Naive thymus-derived CD8-positive, alpha-beta T cell (primary cell): ENCODE results near the gene AMH. TPM values are rescaled to one million over a fixed set of nuclear protein-coding genes. Genes with fewer than 3 reads are reported as not detected.
A peak's percentile ranks its signal among the peaks of the same experiment; 100 is the strongest.

Experiments
- ATAC-seq, 2 donors: fragments of 150-1000 bp; cut with Tn5 transposase in 1 of 2; sonication (Bioruptor Pico), chemical (Tn5 transposase) in 1 of 2; 1 replicate in 1 of 2; 2 replicates in 1 of 2; pipeline ENCODE4 v1.10.0; 2021; ENCODE audit warnings: mild to moderate bottlenecking in 2 of 2, moderate library complexity in 2 of 2
- POLR2A ChIA-PET: fragments of 350-600 bp; sonication (Branson Sonifier 250); formaldehyde crosslinking; loops from one replicate; lab custom pipeline; 2021; ENCODE audit warnings: antibody characterized with exemption; lab: Charles Lee
- DNase-seq, 10 donors: peaks; one replicate each; pipeline versions ENCODE4 v3.0.0 to v3.0.0-alpha.2; 2020 to 2022
- H3K27ac Mint-ChIP-seq, 10 donors: one replicate each; pipeline ENCODE4 v1.8.0; 2020 to 2022; ENCODE audit warnings: mild to moderate bottlenecking in 10 of 10, mixed read lengths in 10 of 10, moderate library complexity in 4 of 10, inconsistent platforms in 1 of 10
- H3K27me3 Mint-ChIP-seq, 5 donors: one replicate each; pipeline ENCODE4 v1.8.0; 2021 to 2022; ENCODE audit warnings: mixed read lengths in 5 of 5
- H3K36me3 Mint-ChIP-seq, 3 donors: one replicate each; pipeline ENCODE4 v1.8.0; 2020 to 2022; ENCODE audit warnings: mixed read lengths in 3 of 3, mild to moderate bottlenecking in 2 of 3, inconsistent platforms in 1 of 3
- H3K4me1 Mint-ChIP-seq, 4 donors: one replicate each; pipeline ENCODE4 v1.8.0; 2021 to 2022; ENCODE audit warnings: mixed read lengths in 4 of 4
- H3K4me3 Mint-ChIP-seq, 10 donors: one replicate each; pipeline ENCODE4 v1.8.0; 2020 to 2022; ENCODE audit warnings: mild to moderate bottlenecking in 10 of 10, mixed read lengths in 10 of 10, moderate library complexity in 6 of 10, inconsistent platforms in 1 of 10
- H3K9me3 Mint-ChIP-seq, 9 donors: one replicate each; pipeline ENCODE4 v1.8.0; 2020 to 2022; ENCODE audit warnings: mixed read lengths in 9 of 9, mild to moderate bottlenecking in 3 of 9, inconsistent platforms in 1 of 9, moderate library complexity in 1 of 9
- polyA plus RNA-seq, 3 donors: library from polyadenylated mRNA; unstranded; fragments of 300-500 nt; fragmentation: Illumina TruSeq; gene quantifications; one replicate each; pipeline ENCODE4 v1.2.3, GENCODE V29; 2021
- total RNA-seq, 8 experiments: library from RNA in 2 of 8; stranded (reverse) in 2 of 8; gene quantifications; one replicate each; pipeline ENCODE4 v1.2.3 and lab custom pipeline; 2021 to 2026

Gene AMH
- total and polyA plus RNA-seq, 5 experiments from 2014 or later = 13.6 to 14.0 TPM; not detected in 3

DNA sequence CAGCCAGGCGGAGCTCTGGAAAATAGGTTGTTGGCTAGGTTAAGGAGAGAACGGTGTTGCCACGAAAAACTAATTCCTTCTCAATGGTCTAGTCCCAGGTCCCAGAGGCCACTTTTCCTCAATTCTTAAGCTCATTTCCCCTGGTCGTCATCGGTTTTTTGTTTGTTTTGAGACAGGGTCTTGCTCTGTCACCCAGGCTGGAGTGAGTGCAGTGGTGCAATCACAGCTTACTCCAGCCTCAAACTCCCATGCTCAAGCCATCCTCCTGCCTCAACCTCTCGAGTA is 11.3 kb upstream of the AMH start:
- POLR2A ChIA-PET = interaction anchor here (0.7 to 13.1 kb wide), 7 partner anchors 8 to 238 kb away, joined by 3 to 262 read pairs (median 9); partner anchors contain the start of genes AMH, GADD45B and JSRP1
- H3K27me3 Mint-ChIP-seq = peaks cover 0 to 4% (median 0%) of the 10 kb centered on the region in 5 donors
- peaks cover 3 to 35% (median 9%) of the 10 kb centered on the region in 3 donors for H3K36me3 Mint-ChIP-seq
- H3K4me1 Mint-ChIP-seq = peaks cover 46 to 77% (median 75%) of the 10 kb centered on the region in 4 donors
- no peak for ATAC-seq
- peak overlapping the region; percentile 87 to 100 (median 99) for H3K4me3 Mint-ChIP-seq
- no peaks in the 10 kb centered on the region for H3K9me3 Mint-ChIP-seq
- H3K27ac Mint-ChIP-seq = peak overlapping the region; percentile 78 to 100 (median 96)
- no peak for DNase-seq

GRCh38 chr19:2239173-2239572 is 9.9 kb upstream of the AMH start:
- Mint-ChIP-seq H3K9me3 (no peaks in the 10 kb centered on the region), H3K4me3 (peak overlapping the region; percentile 87 to 100 (median 99)), H3K36me3 (peaks cover 3 to 32% (median 9%) of the 10 kb centered on the region in 3 donors), H3K27me3 (peaks cover 0 to 4% (median 0%) of the 10 kb centered on the region in 5 donors), H3K4me1 (peaks cover 44 to 80% (median 72%) of the 10 kb centered on the region in 4 donors), H3K27ac (peak overlapping the region; percentile 78 to 100 (median 92))
- POLR2A ChIA-PET = interaction anchor here (0.5 to 13.1 kb wide), 18 partner anchors 13 to 1752 kb away, joined by 3 to 262 read pairs (median 5); partner anchors contain the start of genes AMH, DOT1L, JSRP1 and PEAK3
- DNase-seq = peak in 1 of 10 donors; percentile 24
- no peak for ATAC-seq

- peaks cover 0 to 4% (median 0%) of the 10 kb centered on the region in 5 donors for H3K27me3 Mint-ChIP-seq
- peak overlapping the region; percentile 87 to 100 (median 99) for H3K4me3 Mint-ChIP-seq
- ATAC-seq (peak; percentile 13 to 14), DNase-seq (peak in 5 of 10 donors; percentile 32 to 61 (median 51))
- H3K9me3 Mint-ChIP-seq = no peaks in the 10 kb centered on the region
- H3K36me3 Mint-ChIP-seq = peaks cover 3 to 41% (median 16%) of the 10 kb centered on the region in 3 donors
- H3K4me1 Mint-ChIP-seq = peaks cover 43 to 72% (median 65%) of the 10 kb centered on the region in 4 donors
- POLR2A ChIA-PET = interaction anchor here (0.5 to 13.1 kb wide), 17 partner anchors 12 to 1751 kb away, joined by 3 to 262 read pairs (median 5); partner anchors contain the start of genes AMH, DOT1L, GADD45B and JSRP1
- H3K27ac Mint-ChIP-seq = peak overlapping the region; percentile 86 to 100 (median 92)
Measured at GRCh38 chr19:2239771-2240770, 9.1 kb upstream of the AMH start.

DNA sequence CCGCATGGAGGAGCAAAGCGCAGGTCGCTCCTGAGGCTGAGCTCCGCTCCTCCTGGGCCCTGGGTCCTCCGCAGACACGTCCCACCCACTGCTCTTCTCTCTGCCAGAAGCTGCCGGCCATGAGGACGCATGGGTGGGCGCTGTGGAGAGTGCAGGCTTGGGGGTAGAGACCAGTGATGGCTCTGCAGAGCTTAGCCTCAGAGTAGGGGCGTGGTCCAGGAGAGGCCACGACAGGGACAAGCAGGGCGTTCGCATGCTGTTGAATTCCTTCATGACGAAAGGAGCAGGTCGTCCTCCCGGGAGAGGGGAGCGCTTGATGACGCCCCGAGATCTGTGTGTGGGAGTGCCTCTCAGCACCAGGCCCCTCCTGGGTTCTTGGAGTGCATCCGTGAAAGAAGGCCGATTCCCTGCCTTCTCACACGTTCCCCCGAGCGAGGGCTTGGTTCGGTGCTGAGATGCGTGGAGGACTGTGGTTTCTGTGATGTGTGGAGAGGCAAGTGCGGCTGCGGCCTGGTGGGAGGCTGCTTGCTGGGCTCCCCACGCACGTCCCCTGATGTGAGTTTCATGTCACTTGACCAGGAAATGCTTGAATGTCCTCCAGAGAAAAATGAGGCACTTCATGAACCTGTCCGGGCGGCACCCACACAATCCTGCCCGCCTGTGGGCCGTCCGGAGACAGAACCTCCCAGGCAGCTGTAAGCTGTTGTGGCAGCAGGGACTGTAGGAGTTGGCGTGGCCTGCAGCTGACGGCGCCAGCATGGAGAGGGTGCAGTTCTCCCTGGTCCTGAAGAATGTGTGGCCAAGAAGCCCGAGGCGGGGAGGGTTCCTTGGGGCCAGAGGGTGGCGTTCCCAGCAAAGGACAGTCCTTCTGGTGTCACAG is 8.0 kb upstream of the AMH start:
- peaks cover 41 to 65% (median 61%) of the 10 kb centered on the region in 4 donors for H3K4me1 Mint-ChIP-seq
- peak overlapping the region in 9 of 10 donors; percentile 86 to 100 (median 92) for H3K27ac Mint-ChIP-seq
- peak overlapping the region; percentile 87 to 100 (median 99) for H3K4me3 Mint-ChIP-seq
- POLR2A ChIA-PET = interaction anchor here (0.6 to 13.1 kb wide), 8 partner anchors 11 to 819 kb away, joined by 3 to 262 read pairs (median 6); partner anchors contain the start of genes AMH, GADD45B and JSRP1
- peaks cover 3 to 50% (median 16%) of the 10 kb centered on the region in 3 donors for H3K36me3 Mint-ChIP-seq
- no peaks in the 10 kb centered on the region for H3K9me3 Mint-ChIP-seq
- peaks cover 0 to 4% (median 0%) of the 10 kb centered on the region in 5 donors for H3K27me3 Mint-ChIP-seq
- no peak for DNase-seq
- no peak for ATAC-seq

DNA sequence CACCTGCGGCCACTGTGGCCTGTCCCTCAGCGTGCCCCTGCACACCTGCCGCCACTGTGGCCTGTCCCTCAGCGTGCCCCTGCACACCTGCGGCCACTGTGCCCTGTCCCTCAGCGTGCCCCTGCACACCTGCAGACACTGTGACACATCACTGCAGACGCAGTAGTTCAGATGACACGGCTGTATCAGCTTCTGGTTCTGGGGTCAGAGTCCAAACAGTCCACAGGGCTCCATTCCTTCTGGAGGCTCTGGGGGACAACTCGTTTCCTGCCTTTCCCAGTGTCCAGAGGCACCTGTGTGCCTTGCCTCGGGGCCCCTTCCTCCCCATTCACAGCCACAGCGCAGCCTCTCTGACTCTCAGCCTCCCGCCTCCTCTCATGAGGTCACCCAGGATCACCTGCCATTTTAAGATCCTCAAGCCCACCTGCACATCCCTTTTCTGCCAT is 7.0 kb upstream of the AMH start:
- Mint-ChIP-seq H3K4me3 (peak overlapping the region in 9 of 10 donors; percentile 22 to 99 (median 63)), H3K36me3 (peaks cover 0 to 49% (median 11%) of the 10 kb centered on the region in 3 donors)
- POLR2A ChIA-PET = interaction anchor here (5.8 to 13.1 kb wide), 3 partner anchors 10 to 30 kb away, joined by 74 to 262 read pairs (median 147); partner anchors contain the start of genes AMH and JSRP1

DNA sequence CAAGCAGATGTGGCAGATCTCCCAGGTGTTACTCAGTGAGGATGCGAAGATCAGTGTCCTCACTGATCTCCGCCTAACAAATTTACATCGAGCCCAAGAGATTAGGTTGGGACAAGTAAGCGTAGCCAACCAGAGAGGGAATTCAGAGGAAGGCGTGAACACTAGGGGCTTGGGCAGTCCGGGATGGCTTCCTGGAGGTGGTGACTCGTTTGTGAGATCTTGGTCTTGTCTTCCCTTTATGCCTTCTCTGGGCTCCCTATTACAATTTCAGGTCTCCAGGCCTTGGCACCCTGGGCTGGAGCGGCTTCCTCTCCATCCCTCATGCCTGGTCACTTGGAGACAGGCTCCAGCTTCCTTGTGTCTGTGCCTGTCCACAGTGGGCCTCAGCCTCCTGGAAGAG is 6.3 kb upstream of the AMH start:
- Mint-ChIP-seq H3K4me1 (peaks cover 32 to 52% (median 50%) of the 10 kb centered on the region in 4 donors), H3K36me3 (peaks cover 0 to 49% (median 11%) of the 10 kb centered on the region in 3 donors), H3K27ac (peak overlapping the region in 6 of 10 donors; percentile 25 to 62 (median 54)), H3K9me3 (no peaks in the 10 kb centered on the region), H3K4me3 (peak overlapping the region in 8 of 10 donors; percentile 4 to 71 (median 36)), H3K27me3 (no peaks in the 10 kb centered on the region)
- no peak for DNase-seq
- ATAC-seq = no peak
- POLR2A ChIA-PET = interaction anchor here (0.5 to 8.1 kb wide), 7 partner anchors 9 to 30 kb away, joined by 3 to 147 read pairs (median 5); partner anchors contain the start of genes AMH and JSRP1

More for the DNA sequence above, 7.0 kb upstream of the AMH start:
- Mint-ChIP-seq H3K9me3 (no peaks in the 10 kb centered on the region), H3K4me1 (peaks cover 35 to 58% (median 56%) of the 10 kb centered on the region in 4 donors), H3K27ac (peak overlapping the region in 5 of 10 donors; percentile 25 to 100 (median 52)), H3K27me3 (no peaks in the 10 kb centered on the region)
- ATAC-seq = no peak
- DNase-seq = no peak

- Mint-ChIP-seq H3K27ac (no peak overlapping the region), H3K4me1 (peaks cover 29 to 45% (median 43%) of the 10 kb centered on the region in 4 donors), H3K27me3 (no peaks in the 10 kb centered on the region), H3K4me3 (peak overlapping the region in 2 of 10 donors; percentile 34 to 36), H3K9me3 (no peaks in the 10 kb centered on the region), H3K36me3 (peaks cover 0 to 44% (median 11%) of the 10 kb centered on the region in 3 donors)
- POLR2A ChIA-PET = interaction anchor here (0.5 to 2.7 kb wide), 8 partner anchors 9 to 364 kb away, joined by 3 to 14 read pairs (median 4); no protein-coding TSS in a partner anchor
- ATAC-seq (no peak), DNase-seq (no peak)
Measured at GRCh38 chr19:2243274-2244124, 5.6 kb upstream of the AMH start.

GRCh38 chr19:2244125-2244411 is 5.1 kb upstream of the AMH start:
- POLR2A ChIA-PET = interaction anchor here (0.9 to 2.7 kb wide), 5 partner anchors 9 to 45 kb away, joined by 3 to 14 read pairs (median 5); no protein-coding TSS in a partner anchor
- H3K4me3 Mint-ChIP-seq = no peak overlapping the region

GRCh38 chr19:2244486-2244885 is 4.6 kb upstream of the AMH start:
- Mint-ChIP-seq H3K9me3 (no peaks in the 10 kb centered on the region), H3K4me3 (no peak overlapping the region), H3K4me1 (peaks cover 25 to 35% (median 33%) of the 10 kb centered on the region in 4 donors), H3K27me3 (no peaks in the 10 kb centered on the region), H3K27ac (no peak overlapping the region), H3K36me3 (peaks cover 0 to 41% (median 9%) of the 10 kb centered on the region in 3 donors)
- no peak for DNase-seq
- no peak for ATAC-seq
- POLR2A ChIA-PET = interaction anchor here (1.4 to 2.7 kb wide), 4 partner anchors 8 to 28 kb away, joined by 4 to 14 read pairs (median 6); no protein-coding TSS in a partner anchor

More at GRCh38 chr19:2244125-2244411, 5.1 kb upstream of the AMH start:
- H3K9me3 Mint-ChIP-seq = no peaks in the 10 kb centered on the region
- ATAC-seq (no peak), DNase-seq (no peak)
- no peaks in the 10 kb centered on the region for H3K27me3 Mint-ChIP-seq
- peaks cover 0 to 42% (median 11%) of the 10 kb centered on the region in 3 donors for H3K36me3 Mint-ChIP-seq
- H3K27ac Mint-ChIP-seq = no peak overlapping the region
- H3K4me1 Mint-ChIP-seq = peaks cover 27 to 39% (median 37%) of the 10 kb centered on the region in 4 donors

DNA sequence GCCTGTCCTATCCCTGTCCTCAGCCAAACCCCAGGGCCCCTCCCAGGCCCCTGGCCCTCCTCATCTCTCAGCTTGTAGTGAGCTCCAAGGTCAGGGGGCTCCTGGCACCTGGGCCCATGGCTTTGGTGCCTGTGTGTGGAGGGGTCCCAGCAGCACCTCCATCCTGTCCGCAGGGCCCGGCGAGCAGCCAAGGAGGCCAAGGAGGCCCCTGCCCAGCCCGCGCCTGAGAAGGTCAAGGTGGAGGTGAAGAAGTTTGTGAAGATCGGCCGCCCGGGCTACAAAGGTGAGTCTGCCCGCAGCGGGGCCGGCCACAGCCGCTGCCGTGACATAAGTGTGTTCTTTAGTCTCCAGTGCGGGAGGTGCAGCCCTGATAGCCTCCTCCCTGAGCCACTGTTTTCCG is 3.9 kb upstream of the AMH start:
- Mint-ChIP-seq H3K27ac (no peak overlapping the region), H3K9me3 (no peaks in the 10 kb centered on the region), H3K4me1 (peaks cover 18 to 29% (median 25%) of the 10 kb centered on the region in 4 donors), H3K4me3 (no peak overlapping the region), H3K27me3 (no peaks in the 10 kb centered on the region), H3K36me3 (peaks cover 0 to 38% (median 7%) of the 10 kb centered on the region in 3 donors)
- no peak for ATAC-seq
- no peak for DNase-seq
- POLR2A ChIA-PET = interaction anchor here (1.2 to 2.7 kb wide), 3 partner anchors 8 to 24 kb away, joined by 3 to 14 read pairs (median 3); no protein-coding TSS in a partner anchor
